Stomach (tissue), 4 donors: ENCODE measurements around the gene ANKRD34A.

Source experiments
- CTCF ChIP-seq, 7 experiments: fragments of 450-650 bp in 4 of 7; fragments of 200-600 bp in 3 of 7; sonication (generic) in 3 of 7; IDR thresholded peaks; one replicate each; pipeline ENCODE4 v1.5.1; 2016 to 2019; ENCODE audit warnings: antibody characterized with exemption in 7 of 7, control low read depth in 2 of 7, mild to moderate bottlenecking in 1 of 7
- EP300 ChIP-seq: sonication (generic); formaldehyde crosslinking; IDR thresholded peaks from one replicate; pipeline ENCODE4 v1.6.1; 2017; ENCODE audit warnings: antibody characterized with exemption
- POLR2A ChIP-seq, 4 donors: fragments of 450-650 bp; IDR thresholded peaks; one replicate each; pipeline ENCODE4 v1.6.1; 2016; ENCODE audit warnings: antibody characterized with exemption in 4 of 4, control low read depth in 2 of 4, mild to moderate bottlenecking in 1 of 4, moderate library complexity in 1 of 4
- POLR2AphosphoS5 ChIP-seq, 3 donors: sonication (generic); formaldehyde crosslinking; IDR thresholded peaks; one replicate each; pipeline ENCODE4 v1.6.1; 2016; ENCODE audit warnings: antibody characterized with exemption in 3 of 3

GRCh38 chr1:145964328-145965118 lies at the start of gene ANKRD34A, which contains the start of gene POLR3GL:
- TF ChIP-seq CTCF (IDR thresholded peaks at IDR 0.05) = peak in 1 of 7 experiments; percentile 6
- peak in 2 of 4 donors; percentile 37 to 76 for TF ChIP-seq POLR2A (IDR thresholded peaks at IDR 0.05)
- TF ChIP-seq EP300 = no peak
- TF ChIP-seq POLR2AphosphoS5 (IDR thresholded peaks at IDR 0.05) = peak; percentile 92 to 95 (median 93)
